NCI-H146 treated with DMSO at 0.1 percent for 48 hours (cell line): Measurements from ENCODE around the gene TEKT5.

Experiments used
- DNase-seq: peaks from one replicate; lab custom pipeline; 2025; ENCODE audit not compliant: unreplicated experiment; lab: John Stamatoyannopoulos, UW

Gene TEKT5

GRCh38 chr16:10580883-10581247 is 113.9 kb downstream of the TEKT5 start:
- DNase-seq, result no peak

DNA sequence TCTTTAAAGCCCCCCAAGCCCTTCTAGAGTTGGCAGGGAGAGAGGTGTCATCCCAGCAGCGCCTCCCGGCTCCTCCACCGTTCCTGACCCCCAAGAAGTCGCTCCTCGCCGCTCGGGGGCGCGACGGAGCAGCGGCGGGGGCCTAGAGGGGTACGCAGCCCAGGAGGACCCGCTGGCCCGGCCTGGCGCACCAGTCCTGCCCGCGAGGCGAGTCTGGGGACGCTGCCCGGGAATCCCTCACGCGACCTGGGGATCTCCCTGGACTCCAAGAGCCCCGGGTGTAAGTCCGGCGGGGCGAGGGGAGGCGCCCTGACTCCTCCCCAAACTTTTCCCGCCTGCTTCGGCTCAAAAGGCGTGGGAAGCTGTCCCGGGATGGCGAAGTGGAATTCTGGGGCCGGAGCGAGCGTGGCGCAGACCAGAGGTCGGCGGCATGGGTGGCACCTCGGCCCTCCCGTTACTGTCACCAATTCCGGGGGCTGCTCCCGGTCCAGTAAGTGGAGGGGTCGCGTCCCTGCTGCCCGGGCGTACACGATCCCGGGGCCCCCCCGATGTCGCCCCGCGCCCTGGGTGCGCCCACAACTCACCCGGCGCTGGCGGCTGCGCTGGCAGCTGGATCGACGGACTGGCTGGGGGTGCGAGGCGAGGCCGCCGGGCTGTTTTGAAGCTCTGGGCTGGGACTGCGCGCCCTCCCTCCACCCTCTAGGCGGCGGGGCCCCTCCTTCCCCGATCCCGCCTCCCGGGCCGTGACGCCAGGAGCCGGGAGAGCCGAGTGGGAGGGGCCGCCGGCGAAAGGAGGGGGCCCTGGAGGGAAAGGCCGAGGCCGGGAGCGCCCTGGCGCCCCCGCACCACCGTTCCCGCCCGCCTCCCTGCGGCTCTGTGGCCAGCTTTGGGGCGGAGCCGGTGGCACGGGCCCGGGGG is 114.5 kb downstream of the TEKT5 start, which contains the start of gene EMP2:
EMP2 (minus strand) TSS at position 634 of the 918 bp plus-strand sequence. CDS start 32,981 bp downstream, outside the sequence.
- DNase-seq, result no peak

- DNase-seq, result no peak
Measured at GRCh38 chr16:10579575-10579964, 115.2 kb downstream of the TEKT5 start.

DNA sequence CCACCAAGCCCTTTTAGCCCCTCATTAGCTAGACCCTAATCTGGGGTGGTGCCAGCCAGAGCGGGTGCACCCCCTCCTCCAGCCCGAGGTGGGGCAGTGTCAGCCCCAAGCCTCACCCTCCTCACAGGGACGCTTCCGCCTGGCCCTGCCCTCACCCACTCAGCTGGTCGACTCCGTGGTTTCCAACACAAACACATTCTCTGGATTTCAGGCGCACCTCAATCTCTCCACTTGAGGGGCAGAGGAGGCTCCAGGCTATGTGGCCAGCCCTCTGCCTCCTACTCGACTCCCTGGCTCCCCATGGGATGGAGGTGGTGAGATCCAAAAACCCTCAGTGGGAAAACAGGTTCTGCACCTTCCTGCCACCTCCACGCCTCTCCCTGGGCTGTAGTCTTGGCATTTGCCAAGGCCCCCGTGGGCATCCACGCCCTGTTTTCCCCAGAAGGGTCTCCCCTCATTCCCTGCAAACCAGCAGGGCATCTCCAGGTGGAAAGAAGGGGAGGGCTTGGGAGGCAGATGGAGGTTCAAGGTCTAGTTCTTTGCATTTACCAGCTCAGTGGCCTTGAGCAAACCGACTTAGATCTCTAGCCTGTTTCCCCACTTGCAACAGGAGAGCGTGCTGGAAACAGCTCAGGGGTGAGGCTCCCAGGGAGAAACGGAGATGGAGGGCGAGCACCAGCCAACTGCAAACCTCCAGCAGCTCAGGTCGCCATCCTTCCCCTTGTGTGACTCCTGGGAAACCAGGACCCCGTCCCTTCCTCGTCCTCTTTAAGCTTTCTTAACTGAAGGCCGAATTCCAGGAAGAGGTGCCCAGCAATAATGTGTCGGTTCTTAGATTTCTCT is 116.0 kb downstream of the TEKT5 start:
- DNase-seq, result no peak
